ENCODE results near the gene ZNF467. TPM values are rescaled to one million over a fixed set of nuclear protein-coding genes. Genes with fewer than 3 reads are reported as not detected.

The ZNF467 gene
- total RNA-seq, 1 donor from 2014 or later, result 3.5 TPM

DNA sequence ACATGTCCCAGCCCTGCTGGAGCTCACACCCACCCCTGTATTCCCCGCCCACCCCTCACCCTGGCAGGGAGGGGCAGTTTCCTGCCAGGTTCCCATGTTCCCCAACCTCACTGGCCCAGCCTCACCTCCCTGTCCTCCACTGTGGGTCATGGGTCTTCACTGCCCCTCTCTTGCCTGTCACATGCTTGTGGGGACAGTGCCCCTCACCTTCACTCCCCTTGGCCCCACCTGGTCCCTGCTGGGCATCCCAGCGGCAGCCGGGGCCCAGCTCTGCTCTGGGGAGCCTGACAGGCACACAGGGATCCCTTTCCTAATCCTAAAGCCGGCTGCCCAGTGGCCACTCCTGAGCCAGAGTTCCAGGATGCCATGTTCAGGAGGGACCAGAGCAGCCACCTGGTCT, 43.4 kb upstream of the ZNF467 start:
- DNase-seq (ENCODE audit: low spot score), result peak; percentile 59
- Mint-ChIP-seq H3K27me3 (ENCODE audit: low read depth) (no peaks in the 10 kb centered on the region), H3K4me1 (ENCODE audit: low read depth) (no peaks in the 10 kb centered on the region), H3K9me3 (ENCODE audit: low read depth) (no peaks in the 10 kb centered on the region), H3K36me3 (ENCODE audit: low read depth) (no peaks in the 10 kb centered on the region), H3K4me3 (ENCODE audit: unreplicated experiment) (no peak overlapping the region), H3K27ac (ENCODE audit: unreplicated experiment) (no peak overlapping the region)
- TF ChIP-seq, protein P1, sequence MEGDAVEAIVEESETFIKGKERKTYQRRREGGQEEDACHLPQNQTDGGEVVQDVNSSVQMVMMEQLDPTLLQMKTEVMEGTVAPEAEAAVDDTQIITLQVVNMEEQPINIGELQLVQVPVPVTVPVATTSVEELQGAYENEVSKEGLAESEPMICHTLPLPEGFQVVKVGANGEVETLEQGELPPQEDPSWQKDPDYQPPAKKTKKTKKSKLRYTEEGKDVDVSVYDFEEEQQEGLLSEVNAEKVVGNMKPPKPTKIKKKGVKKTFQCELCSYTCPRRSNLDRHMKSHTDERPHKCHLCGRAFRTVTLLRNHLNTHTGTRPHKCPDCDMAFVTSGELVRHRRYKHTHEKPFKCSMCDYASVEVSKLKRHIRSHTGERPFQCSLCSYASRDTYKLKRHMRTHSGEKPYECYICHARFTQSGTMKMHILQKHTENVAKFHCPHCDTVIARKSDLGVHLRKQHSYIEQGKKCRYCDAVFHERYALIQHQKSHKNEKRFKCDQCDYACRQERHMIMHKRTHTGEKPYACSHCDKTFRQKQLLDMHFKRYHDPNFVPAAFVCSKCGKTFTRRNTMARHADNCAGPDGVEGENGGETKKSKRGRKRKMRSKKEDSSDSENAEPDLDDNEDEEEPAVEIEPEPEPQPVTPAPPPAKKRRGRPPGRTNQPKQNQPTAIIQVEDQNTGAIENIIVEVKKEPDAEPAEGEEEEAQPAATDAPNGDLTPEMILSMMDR (IDR thresholded peaks at IDR 0.05), result no peak

DNA sequence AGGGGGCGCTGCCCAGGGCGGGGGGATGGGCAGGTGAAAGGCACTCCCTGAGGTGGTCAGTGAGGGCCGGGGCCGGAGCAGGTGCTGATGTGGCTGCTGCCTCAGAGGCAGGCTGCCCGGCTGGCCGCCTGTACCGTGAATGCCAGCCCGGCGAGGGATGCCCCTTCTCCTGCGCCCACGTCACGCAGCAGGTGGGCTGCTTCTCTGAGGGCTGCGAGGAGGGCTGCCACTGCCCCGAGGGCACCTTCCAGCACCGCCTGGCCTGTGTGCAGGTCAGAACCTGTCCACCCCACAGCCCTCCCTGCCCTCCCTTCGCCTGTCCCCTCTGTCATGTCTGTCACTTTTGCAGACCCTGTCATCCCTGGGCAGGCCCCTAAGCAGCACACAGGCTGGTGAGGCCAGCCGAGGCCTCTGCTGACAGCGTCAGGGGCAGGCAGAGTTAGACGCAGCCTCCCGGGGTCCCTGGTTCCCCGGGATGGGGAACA, 42.9 kb upstream of the ZNF467 start:
- DNase-seq (ENCODE audit: low spot score), result peak; percentile 90
- Mint-ChIP-seq H3K36me3 (ENCODE audit: low read depth) (no peaks in the 10 kb centered on the region), H3K4me1 (ENCODE audit: low read depth) (no peaks in the 10 kb centered on the region)

DNA sequence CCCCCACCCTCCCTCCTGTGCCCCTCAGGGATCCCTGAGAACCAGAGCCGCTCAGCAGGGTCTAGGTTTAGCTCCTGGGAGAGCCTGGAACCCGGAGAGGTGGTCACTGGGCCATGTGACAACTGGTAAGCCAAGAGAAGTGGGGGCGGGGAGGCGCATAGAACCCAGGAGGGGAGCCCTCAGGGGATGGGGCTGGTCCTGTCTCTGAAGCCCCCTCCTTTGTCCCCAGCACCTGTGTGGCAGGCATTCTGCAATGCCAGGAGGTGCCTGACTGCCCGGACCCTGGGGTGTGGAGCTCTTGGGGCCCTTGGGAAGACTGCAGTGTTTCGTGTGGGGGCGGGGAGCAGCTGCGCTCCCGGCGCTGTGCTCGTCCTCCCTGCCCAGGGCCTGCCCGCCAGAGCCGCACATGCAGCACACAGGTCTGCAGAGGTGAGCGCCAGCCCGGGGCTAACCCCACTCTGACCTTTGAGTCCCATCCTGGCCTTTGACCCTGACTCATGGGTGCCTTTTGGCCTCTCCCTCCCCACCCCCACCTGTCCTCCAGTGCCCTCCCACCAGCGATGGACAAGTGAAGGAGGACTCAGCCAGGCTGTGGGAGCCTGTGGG, 42.4 kb upstream of the ZNF467 start:
- H3K4me3 Mint-ChIP-seq (ENCODE audit: unreplicated experiment), result no peak overlapping the region
- no peak overlapping the region for H3K27ac Mint-ChIP-seq (ENCODE audit: unreplicated experiment)
- no peaks in the 10 kb centered on the region for H3K9me3 Mint-ChIP-seq (ENCODE audit: low read depth)
- H3K4me1 Mint-ChIP-seq (ENCODE audit: low read depth), result no peaks in the 10 kb centered on the region
- H3K36me3 Mint-ChIP-seq (ENCODE audit: low read depth), result no peaks in the 10 kb centered on the region
- TF ChIP-seq, protein P1 (IDR thresholded peaks at IDR 0.05), result no peak
- peak; percentile 85 for DNase-seq (ENCODE audit: low spot score)
- H3K27me3 Mint-ChIP-seq (ENCODE audit: low read depth), result no peaks in the 10 kb centered on the region

More for the DNA sequence above, 42.9 kb upstream of the ZNF467 start:
- no peak overlapping the region for H3K27ac Mint-ChIP-seq (ENCODE audit: unreplicated experiment)
- no peaks in the 10 kb centered on the region for H3K9me3 Mint-ChIP-seq (ENCODE audit: low read depth)
- H3K4me3 Mint-ChIP-seq (ENCODE audit: unreplicated experiment), result no peak overlapping the region
- TF ChIP-seq, protein P1 (IDR thresholded peaks at IDR 0.05), result no peak
- H3K27me3 Mint-ChIP-seq (ENCODE audit: low read depth), result no peaks in the 10 kb centered on the region

DNA sequence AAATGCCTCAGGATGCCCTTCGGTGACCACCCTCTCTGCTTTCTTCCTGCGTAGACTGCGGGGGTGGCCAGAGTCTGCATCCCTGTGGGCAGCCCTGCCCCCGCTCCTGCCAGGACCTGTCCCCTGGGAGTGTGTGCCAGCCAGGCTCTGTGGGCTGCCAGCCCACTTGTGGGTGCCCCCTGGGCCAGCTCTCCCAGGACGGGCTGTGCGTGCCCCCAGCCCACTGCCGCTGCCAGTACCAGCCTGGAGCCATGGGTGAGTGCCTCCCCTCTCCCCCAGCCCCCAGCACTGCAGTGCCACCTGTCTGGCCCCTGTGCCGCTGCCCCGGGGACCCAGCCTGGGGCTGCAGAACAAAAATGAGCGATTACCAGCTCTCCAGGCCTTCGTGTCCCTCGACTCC, 41.7 kb upstream of the ZNF467 start:
- DNase-seq (ENCODE audit: low spot score), result no peak
- TF ChIP-seq, protein P1 (IDR thresholded peaks at IDR 0.05), result no peak
- Mint-ChIP-seq H3K27ac (ENCODE audit: unreplicated experiment) (no peak overlapping the region), H3K9me3 (ENCODE audit: low read depth) (no peaks in the 10 kb centered on the region), H3K4me1 (ENCODE audit: low read depth) (no peaks in the 10 kb centered on the region), H3K4me3 (ENCODE audit: unreplicated experiment) (no peak overlapping the region), H3K36me3 (ENCODE audit: low read depth) (no peaks in the 10 kb centered on the region), H3K27me3 (ENCODE audit: low read depth) (no peaks in the 10 kb centered on the region)

DNA sequence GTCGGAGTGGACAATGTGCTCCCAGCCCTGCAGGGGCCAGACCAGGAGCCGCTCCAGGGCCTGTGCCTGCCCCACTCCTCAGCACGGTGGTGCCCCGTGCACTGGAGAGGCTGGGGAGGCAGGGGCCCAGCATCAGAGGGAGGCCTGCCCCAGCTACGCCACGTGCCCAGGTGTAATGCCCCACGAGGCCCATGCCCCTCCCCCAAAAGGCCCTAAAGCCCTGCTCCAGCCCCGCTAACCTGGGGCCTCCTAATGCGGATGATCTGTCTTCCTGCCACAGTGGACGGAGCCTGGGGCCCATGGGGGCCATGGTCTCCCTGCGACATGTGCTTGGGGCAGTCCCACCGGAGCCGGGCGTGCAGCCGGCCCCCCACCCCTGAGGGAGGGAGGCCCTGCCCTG, 41.1 kb upstream of the ZNF467 start:
- no peak overlapping the region for H3K4me3 Mint-ChIP-seq (ENCODE audit: unreplicated experiment)

More for the DNA sequence above, 41.1 kb upstream of the ZNF467 start:
- TF ChIP-seq, protein P1 (IDR thresholded peaks at IDR 0.05), result no peak
- Mint-ChIP-seq H3K4me1 (ENCODE audit: low read depth) (no peaks in the 10 kb centered on the region), H3K27ac (ENCODE audit: unreplicated experiment) (no peak overlapping the region), H3K27me3 (ENCODE audit: low read depth) (peaks cover 4% of the 10 kb centered on the region), H3K36me3 (ENCODE audit: low read depth) (no peaks in the 10 kb centered on the region), H3K9me3 (ENCODE audit: low read depth) (no peaks in the 10 kb centered on the region)
- DNase-seq (ENCODE audit: low spot score), result no peak

Measured in chondrocyte (in vitro differentiated cells).